ENCODE results near the gene WRNIP1.

Gene WRNIP1

DNA sequence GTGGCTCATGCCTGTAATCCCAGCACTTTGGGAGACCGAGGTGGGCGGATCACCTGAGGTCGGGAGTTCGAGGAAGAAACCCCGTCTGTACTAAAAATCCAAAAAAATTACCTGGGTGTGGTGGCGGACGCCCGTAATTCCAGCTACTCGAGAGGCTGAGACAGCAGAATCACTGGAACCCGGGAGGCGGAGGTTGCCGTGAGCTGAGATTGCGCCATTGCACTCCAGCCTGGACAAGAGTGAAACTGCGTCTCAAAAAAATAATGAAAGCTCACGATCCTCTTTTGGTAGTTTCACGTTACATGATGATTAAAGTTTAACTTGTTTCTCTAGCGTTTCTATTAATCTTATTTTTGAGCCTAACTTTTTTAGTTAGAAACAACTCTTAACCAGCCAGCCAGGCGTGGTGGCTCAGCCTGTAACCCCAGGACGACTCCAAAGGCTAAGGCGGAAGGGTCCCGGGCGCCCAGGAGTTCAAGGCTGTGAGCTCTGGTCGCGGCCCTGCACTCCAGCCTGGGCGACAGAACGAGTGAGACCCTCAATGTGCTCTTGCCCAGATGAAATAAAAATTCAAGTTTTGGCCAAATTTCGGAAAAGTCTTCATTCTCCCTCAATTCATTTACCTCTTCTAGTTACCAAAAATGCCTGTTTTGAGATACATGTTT is 1.2 kb upstream of the WRNIP1 start:
- no peak for DNase-seq

DNA sequence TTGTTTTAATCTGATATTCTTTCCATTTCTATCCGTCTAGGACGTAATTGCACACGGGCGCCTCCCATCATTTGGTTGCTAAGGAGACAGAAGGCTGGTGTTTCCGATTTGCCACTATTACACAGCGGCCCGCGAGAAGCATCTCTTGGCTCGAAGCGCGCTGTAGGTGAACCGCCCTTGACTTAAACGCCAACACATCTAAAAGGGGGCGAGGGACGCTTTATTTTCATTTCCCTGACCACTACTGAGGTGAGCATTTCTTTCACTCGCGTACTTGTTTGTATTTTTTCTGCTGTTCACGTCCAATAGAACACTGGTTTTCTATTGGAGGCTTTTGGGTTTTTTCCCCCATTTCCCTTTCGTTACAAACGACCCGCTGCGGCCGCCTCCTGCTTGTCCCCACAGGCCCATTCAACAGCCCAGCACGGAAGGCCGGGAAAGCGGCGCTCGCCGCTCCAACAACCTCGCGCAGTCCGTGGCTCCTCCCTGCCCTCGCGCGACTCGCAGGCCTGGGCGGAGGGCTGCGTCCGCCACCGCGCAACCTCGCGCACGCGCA is 505 bp upstream of the WRNIP1 start:
- no peak for DNase-seq

DNA sequence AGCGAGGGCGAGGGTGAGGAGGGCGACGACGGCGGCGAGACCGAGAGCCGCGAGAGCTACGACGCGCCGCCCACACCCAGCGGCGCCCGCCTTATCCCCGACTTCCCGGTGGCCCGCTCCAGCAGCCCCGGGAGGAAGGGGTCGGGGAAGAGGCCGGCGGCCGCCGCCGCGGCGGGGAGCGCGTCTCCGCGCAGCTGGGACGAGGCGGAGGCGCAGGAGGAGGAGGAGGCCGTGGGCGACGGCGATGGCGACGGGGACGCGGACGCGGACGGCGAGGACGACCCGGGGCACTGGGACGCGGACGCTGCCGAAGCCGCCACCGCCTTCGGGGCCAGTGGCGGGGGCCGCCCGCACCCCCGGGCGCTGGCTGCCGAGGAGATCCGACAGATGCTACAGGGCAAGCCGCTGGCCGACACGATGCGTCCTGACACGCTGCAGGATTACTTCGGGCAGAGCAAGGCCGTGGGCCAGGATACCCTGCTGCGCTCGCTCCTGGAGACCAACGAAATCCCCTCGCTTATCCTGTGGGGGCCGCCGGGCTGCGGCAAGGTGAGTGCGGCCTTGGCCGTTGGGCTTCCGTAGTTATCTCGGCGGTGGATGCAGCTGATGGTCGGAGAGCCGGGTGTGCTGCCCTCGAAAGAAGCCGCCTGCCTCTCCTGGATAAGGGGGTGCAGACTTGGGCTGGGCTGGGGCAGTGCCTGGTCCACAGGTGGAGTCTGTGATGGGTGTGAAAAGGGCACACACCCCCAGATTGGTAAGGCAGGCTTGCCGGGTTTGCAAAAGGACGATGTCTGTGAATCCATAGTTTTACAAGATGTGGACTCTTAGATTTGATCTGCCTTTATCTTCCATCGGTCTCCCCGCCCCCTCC is 938 bp downstream of the WRNIP1 start:
- DNase-seq, result no peak

DNA sequence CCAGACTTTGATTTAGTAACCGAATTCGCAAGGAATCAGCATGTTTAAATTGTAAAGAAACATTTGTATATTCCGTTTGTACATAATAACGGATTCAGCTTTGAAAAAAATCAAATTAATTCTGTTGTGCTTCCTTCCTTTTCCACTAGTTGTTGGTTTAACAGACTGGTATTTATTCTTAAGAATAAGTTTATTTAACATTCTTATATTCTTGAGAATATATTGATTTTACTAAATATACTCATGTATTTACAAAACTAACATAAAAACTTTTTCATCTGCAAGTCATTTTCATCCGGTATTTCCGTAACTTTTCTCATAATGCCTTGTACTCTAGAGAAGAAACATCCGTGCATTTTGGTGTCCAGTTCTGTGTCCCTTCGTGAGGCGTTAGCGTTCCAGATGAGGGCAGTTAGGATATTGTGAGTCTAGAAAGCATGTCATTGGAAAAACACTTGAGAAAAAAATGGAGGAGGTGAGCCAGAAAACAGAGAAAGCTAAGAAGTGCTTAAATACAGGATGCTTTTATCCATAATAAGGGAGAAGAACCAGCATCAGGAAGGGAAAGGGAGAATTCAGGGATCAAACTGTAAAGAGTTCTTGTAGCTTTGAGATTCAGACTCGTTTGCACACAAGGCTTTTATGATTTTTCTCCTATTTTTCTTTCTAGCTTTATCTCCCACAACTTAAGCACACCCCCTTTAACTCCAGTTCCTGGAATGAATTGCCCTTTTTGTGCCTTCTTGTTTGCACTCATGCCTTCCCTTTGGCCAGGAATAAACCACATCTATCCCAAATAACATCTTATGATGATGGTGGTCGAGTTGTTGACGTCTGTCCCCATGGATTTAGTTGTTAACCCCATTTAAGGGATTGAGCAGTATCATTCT is 1.8 kb downstream of the WRNIP1 start:
- DNase-seq, result no peak

DNA sequence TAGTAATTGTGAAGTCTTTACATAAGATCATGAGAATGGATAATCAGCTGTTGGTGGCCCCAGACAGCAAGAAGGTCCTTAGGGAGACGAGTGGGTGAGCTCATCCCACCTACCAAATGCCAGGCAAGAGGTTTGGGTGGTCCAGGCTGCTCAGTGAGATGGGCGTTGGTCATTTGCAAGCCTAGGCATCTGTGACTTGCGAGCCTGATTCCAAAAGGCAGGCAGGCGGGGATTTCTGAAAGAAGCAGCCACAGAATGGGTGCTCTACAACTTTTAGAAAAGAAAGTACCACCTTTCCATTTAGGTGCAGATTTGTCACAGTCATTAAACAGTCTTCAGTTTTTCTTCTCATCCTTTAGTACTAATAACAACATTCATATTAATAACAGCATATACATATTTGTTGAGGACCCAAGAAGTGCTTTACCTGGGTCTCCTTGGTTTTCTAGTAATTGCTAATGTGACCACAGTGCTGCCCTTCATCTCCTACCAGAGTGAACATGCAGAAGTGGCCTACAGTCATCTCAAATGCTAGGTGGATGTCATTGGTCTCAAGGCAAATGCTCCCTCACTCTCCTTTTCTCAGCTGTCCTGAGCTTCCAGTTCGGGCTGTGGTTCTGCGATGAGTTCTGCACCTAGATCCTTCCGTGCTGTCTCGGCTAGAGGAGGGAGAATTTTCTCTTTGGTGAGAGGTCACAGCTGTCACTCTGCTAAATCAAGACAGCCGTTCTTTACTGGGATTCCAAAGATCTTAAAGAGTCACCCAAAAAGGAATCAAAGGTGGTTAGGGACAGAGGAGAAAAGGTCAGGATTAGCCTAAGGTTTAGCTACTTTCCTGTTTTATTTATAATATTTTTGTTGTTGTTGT is 2.7 kb downstream of the WRNIP1 start:
- no peak for DNase-seq

DNA sequence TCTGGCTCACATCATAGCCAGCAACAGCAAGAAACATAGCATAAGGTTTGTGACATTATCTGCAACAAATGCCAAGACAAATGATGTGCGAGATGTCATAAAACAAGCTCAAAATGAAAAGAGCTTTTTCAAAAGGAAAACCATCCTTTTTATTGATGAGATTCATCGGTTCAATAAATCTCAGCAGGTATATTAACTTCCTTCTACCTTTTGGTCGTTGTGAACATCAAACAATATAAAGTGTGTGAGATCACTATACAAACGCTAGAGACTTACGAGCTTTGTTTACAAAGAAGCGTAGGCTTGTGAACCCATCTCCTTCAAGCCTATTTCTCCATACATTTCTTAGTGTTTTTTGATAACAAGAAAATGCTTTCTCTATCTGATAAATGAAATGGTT is 3.5 kb downstream of the WRNIP1 start:
- no peak for DNase-seq

DNA sequence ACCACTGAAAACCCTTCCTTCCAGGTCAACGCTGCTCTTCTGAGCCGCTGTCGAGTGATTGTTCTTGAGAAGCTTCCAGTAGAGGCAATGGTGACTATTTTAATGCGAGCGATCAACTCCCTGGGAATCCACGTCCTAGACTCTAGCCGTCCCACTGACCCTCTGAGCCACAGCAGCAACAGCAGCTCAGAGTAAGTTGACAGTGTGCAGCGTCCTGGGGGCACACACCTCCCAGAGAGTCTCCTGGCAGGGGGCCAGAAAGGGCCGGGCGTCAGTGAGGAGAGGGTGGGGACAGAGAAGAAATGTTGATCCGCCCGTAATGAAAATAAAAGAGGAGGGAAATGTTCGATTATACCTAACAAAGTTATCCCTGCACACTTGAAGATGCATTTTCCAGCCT is 5.0 kb downstream of the WRNIP1 start:
- no peak for DNase-seq

DNA sequence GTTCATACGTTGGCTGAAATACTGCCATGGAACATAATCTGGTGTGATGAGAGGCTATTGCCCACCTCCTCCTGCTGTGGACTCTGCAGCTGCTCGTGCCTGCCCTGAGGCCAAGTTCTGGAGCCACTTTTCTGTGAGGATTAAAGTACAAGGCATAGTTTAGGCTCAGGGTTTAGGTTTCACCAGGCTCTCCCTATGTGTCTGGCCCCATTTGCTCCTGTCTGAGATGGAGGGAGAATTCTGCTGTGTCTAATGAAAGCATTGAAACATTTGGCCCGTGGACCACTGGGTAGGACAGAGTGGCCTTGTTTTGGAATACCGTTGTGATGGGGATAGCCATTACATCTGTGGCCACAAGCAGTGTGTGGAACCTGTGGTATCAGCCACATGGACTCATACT is 5.9 kb downstream of the WRNIP1 start:
- no peak for DNase-seq

DNA sequence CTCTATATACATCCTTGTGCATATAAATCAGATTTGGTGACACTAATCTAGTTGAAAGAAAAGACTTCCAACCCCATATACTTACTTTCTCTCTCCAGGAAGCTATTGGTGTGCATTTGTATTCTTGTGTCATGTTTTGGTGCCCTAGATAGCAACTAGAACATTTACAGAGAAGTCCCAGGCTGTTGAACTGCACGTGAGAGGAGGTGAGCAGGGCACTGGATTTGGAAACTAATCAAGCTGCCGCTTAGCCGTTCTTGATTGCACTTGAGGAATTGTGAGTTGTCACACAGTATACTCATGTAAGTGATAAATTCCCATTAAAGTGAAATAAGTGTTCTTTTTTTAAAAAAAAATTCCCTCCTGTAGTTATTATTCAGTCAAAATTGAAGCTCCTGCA is 7.6 kb downstream of the WRNIP1 start:
- no peak for DNase-seq

DNA sequence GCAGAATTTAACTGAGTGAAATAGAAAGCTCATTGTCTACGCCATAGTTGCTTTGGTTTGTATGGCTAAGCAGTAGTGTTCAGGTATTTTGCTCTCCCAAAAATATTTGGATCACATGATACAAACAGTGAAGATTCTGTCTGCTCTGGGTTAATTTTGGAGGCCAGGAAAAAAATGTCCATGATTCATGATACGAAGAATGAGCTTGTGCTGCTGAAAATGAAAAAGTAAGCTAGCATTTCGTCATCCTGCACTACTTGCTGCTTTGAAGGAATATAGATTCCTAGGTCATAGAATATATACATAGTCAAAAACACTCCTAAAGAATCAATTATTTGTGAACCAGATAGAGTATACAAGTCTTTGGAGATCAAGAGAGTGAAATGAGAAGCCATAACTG is 8.3 kb downstream of the WRNIP1 start:
- DNase-seq, result no peak

DNA sequence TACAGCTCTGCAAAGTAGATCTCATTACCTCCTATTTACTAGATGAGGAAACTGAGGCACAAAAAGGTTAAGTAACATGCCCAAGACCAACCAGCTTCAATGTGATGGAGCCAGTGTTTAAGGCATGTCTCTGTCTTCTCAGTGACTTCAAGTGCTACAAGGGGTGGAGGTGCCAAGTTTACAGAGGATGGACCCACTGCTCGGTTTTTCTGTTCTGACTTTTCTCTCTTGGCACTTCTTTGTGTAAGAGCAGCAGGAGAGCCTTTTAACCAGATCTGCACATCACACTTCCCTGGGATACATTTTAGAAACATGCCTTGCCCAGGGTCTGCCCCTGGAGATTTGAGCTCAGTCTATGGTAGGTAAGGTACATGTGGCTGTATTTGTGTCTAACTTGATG is 9.8 kb downstream of the WRNIP1 start:
- no peak for DNase-seq

DNA sequence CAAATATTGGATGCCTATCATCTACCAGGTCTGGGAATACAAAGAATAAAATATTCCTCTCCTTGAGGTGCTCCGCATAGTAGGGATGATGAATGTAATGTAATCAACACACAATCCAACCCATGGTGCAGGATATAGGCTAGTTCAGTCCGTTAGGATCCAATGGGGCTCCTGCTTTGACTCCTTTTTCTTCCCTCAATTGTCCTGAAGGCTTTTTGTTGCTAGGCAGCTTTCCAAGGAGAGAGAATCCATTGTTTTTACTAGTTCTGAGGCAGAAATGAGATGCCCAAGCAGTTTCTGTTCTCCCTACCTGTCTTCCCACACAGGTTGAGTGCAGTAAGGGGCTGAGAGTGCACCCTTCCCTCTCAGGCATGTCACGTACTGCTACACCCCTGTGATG is 12.1 kb downstream of the WRNIP1 start:
- no peak for DNase-seq

DNA sequence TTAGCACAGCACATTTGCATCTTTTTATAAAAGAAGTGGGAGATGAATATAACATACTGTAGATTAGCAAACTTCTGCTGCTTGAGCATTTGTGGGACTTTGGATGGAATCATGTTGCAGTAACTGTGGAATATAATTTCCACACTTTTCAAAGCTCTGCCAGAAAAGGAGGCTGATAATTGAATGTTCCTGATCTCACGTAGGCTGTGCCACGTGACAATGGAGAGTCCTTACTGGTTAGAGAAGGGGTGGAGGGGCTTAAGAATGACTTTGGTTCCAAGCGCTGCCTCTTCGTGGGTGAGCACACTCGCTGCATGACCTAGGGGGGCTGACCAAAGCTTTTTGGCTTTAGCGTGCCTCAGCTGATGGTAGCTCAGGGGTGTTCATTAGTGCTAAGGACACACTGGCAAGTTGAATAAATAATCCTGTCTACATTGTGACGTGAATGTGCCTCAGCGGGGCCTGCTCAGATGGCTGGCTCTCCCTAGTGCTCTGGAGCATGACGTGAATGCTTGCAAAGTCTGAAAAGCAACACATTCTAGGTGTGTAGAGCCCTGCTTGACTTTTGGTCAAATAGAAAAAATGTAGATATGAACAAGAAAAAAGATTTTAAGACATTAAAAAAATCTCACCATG is 15.0 kb downstream of the WRNIP1 start:
- DNase-seq, result no peak

DNA sequence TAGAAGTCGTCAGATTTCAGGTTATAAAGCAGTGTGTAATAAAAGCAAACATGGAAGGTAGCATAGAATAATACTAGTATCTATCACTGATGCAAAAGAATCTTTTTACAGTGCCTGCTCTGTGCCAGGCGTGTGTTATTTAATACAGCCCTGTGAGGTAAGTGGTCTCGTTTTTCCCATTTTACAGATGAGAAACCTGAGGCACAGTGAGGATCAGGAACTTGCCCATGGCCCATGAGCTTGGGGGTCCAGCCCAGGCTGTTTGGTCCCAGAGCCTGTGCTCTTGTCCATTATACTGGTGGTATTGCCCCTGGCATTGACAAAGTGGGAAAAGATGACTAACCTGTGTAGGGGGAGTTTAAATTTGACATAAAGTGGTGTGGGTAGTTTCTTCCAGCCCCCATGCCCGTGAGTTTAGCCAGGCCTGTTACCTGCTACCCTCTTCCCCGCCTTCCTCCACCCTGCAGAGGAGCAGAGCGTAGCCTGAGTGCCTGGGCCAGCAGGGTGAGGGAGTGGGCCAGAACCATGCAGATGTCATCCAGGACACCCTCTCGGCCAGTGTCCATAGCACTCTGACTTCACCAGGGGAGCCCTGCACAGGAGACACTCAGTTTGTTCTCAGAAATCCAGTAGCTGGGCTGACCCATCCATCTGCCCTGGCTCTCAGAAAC is 16.6 kb downstream of the WRNIP1 start:
- DNase-seq, result no peak

DNA sequence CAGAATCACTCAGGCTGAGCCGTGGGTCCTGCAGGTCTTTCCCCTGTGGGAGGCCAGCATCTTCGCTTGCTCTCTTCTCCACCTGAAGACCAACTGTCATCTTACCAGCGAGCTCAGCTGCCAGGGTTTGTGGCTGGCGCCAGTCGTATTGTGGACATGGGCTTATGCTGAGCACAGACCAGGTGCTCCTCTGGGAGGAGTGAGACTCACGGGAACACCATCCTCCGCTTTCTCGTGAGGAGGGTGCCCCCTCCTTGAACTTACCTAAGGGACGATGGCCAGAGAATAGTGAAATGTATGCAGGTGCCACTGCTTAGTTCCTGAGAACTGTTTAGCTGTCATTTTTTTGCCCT is 17.1 kb downstream of the WRNIP1 start:
- DNase-seq, result no peak

DNA sequence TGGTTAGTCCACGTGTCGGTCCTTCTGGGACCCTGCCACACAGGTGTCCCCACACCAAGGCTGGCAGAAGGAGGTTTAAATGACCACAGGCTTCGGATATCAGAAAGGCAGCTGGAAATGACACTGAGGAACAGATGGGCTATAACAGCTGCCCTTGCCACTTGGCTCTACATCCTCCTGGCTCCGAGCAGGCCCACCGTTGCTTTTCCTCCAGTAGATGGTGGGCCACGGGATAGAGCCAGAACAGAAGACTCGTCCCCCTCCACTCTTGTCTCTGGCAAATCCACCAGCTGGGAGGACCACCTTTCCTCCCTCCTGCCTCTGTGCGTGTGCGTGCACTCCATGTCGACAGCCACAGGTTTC is 17.6 kb downstream of the WRNIP1 start:
- peak; percentile 96 for DNase-seq

DNA sequence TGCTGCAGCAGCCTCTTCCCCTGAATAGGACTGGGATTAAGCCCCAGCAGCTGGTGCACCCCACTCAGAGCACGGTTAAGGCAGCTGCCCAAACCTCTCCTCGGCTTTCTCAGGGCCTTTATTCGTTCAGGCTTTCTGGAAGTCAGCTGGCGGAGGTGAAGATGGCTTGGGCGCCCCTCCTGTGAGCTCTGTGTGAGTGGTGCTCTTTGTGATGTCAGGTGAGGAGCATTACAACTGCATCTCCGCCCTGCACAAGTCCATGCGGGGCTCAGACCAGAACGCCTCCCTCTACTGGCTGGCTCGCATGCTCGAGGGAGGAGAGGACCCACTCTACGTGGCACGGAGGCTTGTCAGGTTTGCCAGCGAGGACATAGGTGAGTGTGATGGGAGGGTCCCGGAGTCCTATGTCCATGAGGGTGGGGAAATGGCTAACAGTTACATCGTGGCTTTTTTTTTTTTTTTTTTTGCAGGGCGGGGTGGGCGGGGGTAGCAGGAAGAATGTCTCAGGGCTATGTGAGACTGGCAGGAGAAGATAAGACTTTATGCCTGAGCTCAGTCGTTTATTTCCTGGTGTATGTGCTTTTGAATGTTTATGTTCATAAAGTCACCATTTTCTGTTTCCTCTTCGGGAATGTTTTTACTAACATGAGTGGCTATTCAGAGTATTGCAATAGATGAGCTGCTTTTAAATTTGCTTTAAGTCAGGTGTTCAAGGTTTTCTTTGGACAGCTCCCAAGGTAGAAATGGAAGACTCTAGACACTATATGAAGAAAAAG is 18.2 kb downstream of the WRNIP1 start:
- no peak for DNase-seq

DNA sequence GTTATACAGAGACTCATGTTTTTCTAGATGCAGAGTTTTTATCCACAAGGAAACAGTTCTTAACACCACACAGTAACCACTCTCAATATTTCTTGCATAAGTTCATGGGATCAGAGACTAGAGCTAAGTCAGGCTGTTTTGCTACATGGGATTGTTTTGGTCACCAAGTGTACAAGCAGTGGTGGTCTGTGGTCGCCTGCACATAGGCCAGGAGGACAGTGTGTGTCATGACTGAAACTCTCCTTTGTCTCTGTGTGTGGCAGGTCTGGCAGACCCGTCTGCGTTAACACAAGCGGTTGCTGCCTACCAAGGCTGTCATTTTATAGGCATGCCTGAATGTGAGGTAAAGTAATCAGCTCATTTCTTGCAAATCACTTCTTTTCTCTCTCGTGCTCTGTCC is 18.9 kb downstream of the WRNIP1 start:
- DNase-seq, result no peak

DNA sequence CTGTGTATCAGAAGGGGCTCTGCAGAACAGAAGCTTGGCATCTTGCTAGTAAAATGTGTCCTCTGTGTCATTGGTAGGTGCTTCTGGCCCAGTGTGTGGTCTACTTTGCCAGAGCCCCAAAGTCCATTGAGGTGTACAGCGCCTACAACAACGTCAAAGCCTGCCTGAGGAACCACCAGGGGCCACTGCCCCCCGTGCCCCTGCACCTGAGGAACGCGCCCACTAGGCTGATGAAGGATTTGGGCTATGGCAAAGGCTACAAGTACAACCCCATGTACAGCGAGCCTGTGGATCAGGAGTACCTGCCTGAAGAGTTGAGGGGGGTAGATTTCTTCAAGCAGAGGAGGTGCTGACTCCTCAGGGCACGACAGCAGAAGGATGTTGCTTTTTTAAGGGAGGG is 19.7 kb downstream of the WRNIP1 start:
- no peak for DNase-seq

DNA sequence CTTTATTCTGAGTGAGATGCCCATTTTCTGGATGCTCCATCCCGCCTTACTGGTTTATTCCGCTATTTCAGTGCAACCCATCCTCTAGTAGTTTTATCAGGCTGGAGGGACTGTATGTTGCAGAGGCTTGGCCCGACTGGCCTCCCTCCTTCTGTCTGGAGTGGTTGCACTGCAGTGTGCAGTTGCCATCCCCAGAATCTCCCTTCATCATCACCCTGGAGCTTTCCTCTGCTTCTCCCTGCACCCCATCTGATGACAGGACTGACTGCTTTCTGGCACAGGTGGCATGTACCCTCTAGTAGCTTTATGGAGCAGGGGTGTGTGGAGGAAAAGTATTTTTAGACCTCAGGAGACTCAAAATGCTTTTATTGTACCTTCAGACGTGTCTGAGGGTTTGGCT is 21.1 kb downstream of the WRNIP1 start:
- DNase-seq, result no peak
